HFF-Myc (cell line): ENCODE data around the gene IZUMO1.
A peak's percentile ranks its signal among the peaks of the same experiment; 100 is the strongest.

Source experiments
- DNase-seq: peaks from one replicate; pipeline ENCODE4 v3.0.0-alpha.2; 2011; ENCODE audit warnings: low read depth; ENCODE audit errors: extremely low read depth
- H3K4me3 ChIP-seq: replicated peaks from 2 replicates; pipeline ENCODE4 v1.5.1; 2011; ENCODE audit warnings: low read depth, mild to moderate bottlenecking, control low read depth, low read length
- TF ChIP-seq, protein P1 (sequence below): IDR thresholded peaks from 2 replicates; pipeline ENCODE4 v1.5.1; 2012; ENCODE audit warnings: mild to moderate bottlenecking, low read depth, low read length, control low read depth; ENCODE audit errors: missing control alignments

Gene IZUMO1

DNA sequence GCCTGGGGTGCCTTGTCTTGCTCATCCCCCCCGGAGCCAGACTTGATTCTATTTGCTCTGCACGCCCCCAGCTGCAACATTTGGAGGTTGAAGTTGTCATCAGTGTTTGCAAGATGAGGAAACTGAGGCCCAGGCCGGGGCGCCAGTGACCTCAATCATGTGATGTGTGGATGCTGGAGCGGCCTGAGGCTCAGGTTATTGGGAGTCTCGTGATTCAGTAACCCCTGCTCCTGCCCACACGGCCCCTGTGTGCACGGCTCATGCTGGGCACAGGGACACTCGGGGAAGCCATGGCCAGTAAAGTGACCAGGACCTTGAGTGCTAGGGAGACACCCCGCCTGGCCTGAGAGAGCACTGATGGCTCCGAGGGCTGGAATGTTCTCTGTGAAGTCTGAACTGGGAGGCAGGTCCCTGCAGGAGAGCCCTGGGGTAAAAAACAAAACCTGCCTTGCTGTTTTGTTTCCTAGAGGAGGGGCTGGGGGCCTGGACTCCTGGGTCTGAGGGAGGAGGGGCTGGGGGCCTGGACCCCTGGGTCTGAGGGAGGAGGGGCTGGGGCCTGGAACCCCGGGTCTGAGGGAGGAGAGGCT, 10.5 kb upstream of the IZUMO1 start:
- TF ChIP-seq, protein P1, sequence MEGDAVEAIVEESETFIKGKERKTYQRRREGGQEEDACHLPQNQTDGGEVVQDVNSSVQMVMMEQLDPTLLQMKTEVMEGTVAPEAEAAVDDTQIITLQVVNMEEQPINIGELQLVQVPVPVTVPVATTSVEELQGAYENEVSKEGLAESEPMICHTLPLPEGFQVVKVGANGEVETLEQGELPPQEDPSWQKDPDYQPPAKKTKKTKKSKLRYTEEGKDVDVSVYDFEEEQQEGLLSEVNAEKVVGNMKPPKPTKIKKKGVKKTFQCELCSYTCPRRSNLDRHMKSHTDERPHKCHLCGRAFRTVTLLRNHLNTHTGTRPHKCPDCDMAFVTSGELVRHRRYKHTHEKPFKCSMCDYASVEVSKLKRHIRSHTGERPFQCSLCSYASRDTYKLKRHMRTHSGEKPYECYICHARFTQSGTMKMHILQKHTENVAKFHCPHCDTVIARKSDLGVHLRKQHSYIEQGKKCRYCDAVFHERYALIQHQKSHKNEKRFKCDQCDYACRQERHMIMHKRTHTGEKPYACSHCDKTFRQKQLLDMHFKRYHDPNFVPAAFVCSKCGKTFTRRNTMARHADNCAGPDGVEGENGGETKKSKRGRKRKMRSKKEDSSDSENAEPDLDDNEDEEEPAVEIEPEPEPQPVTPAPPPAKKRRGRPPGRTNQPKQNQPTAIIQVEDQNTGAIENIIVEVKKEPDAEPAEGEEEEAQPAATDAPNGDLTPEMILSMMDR = no peak
- H3K4me3 ChIP-seq = no peak overlapping the region
- DNase-seq = no peak

DNA sequence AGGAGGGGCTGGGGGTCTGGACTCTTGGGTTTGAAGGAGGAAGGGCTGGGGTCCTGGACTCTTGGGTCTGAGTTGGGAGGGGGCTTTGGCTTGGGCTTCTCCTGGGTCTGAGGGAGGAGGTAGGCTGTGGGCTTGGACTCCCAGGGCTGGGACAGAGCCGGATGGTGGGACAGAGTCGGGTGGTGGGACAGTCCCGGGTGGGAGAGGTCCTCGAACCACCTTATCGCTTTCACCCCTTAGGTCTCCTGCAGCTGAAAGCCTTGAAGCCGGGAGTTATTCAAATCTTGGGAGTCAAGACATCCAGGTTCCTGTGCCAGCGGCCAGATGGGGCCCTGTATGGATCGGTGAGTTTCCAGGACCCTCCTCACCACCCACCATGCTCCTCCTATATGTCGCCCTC, 10.0 kb upstream of the IZUMO1 start:
- TF ChIP-seq, protein P1 = no peak
- DNase-seq = no peak
- H3K4me3 ChIP-seq = no peak overlapping the region

DNA sequence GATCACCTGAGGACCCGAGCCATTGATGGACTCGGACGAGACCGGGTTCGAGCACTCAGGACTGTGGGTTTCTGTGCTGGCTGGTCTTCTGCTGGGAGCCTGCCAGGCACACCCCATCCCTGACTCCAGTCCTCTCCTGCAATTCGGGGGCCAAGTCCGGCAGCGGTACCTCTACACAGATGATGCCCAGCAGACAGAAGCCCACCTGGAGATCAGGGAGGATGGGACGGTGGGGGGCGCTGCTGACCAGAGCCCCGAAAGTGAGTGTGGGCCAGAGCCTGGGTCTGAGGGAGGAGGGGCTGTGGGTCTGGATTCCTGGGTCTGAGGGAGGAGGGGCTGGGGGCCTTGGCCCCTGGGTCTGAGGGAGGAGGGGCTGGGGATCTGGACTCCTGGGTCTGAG, 9.5 kb upstream of the IZUMO1 start:
- no peak for DNase-seq
- no peak overlapping the region for H3K4me3 ChIP-seq
- TF ChIP-seq, protein P1 = no peak

DNA sequence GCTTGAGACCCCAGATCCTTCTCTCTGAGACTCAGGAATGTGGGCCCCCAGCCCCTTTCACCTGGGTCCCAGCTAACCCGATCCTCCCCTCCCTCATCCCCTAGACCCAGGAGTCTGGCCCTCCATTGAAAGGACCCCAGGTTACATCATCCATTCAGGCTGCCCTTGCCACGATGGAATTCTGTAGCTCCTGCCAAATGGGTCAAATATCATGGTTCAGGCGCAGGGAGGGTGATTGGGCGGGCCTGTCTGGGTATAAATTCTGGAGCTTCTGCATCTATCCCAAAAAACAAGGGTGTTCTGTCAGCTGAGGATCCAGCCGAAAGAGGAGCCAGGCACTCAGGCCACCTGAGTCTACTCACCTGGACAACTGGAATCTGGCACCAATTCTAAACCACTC, 9.1 kb upstream of the IZUMO1 start:
- DNase-seq = no peak
- TF ChIP-seq, protein P1 = no peak
- no peak overlapping the region for H3K4me3 ChIP-seq

DNA sequence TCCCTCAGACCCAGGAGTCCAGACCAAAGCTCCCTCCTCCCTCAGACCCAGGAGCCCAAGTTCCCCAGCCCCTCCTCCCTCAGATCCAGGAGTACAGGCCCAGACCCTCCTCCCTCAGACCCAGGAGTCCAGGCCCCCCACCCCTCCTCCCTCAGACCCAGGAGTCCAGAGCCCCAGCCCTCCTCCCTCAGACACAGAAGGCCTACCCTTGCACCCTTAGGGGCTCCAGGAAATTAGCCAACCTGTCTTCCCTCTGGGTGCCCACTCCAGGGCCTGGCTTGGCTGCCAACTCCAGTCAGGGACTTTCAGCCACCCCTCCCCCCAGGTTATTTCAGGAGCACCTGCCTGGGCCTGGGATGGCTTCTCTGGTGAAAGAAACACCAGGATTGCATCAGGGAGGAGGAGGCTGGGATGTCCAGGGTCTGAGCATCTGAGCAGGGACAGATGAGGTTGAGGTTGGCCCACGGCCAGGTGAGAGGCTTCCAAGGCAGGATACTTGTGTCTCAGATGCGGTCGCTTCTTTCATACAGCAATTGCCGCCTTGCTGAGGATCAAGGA, 8.5 kb upstream of the IZUMO1 start, which contains the start of gene FGF21:
Gene FGF21, plus strand, starts transcription at position 441 of the 558 bp plus-strand sequence. CDS start 713 bp downstream, outside the sequence.
- TF ChIP-seq, protein P1 = no peak
- DNase-seq = no peak
- H3K4me3 ChIP-seq = no peak within 1 kb of the TSS

DNA sequence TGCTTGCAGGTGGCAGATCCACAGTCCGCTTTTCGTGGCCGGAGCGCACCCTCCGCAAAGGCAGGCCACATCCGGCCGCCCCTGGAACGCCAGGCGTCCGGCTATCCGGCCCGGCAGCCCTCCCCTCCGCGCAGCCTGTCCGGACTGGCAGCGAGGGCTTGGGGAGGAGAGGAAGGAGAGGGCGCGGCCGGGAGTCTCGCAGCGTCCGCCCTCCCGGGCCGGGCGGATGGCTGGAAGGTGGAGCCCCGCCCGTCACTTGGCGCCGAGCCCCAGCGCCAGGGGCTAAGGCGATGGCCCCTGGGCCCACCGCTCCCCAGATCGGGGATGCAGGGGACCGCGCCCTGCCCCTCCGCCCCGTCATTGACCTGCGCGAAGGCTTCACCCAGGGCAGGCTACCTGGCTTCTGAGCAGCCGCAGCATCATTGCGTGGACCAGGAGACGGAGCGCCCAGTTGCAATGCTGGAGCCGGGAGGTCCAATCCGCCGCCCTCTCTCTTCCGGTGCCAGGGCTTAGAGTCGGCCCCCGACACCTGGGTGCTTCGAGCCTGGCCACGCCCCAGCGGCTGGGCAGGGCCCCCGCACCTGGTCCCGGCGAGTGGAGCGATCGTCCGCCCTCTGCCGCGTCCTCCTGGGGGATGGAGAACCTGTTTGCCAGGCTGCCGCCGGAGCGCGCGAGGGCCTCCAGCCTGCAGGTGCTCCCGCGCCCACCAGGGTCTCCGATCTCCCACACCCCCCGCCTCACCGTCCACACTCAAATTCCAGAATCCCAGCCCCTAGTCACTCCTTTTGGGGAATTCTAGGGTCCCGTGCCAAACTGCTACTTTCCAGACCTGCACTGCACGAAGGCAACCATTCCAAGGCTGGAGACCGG, 6.0 kb upstream of the IZUMO1 start, which contains the start of gene FUT1:
Gene FUT1, minus strand, starts transcription at position 146 of the 870 bp plus-strand sequence. CDS start 1,360 bp downstream, outside the sequence.
- peak within 1 kb of the TSS; percentile 45 for H3K4me3 ChIP-seq
- TF ChIP-seq, protein P1 = no peak
- DNase-seq = no peak
